OCI-LY1 (cell line): Measurements from ENCODE around the gene C13orf42.

Experiments
- CTCF ChIP-seq: fragments of 200-600 bp; sonication (generic), shearing (Covaris generic); IDR thresholded peaks from 2 replicates; pipeline ENCODE4 v1.5.1; 2017; ENCODE audit warnings: mild to moderate bottlenecking, antibody characterized with exemption, low read length, moderate library complexity, mixed read lengths
- EZH2 ChIP-seq: fragments of 200-600 bp; sonication (generic), shearing (Covaris generic); IDR thresholded peaks from 2 replicates; pipeline ENCODE4 v1.8.0; 2017; ENCODE audit warnings: borderline replicate concordance, mixed run types, mild to moderate bottlenecking, antibody characterized with exemption, low read length, moderate library complexity, mixed read lengths

DNA sequence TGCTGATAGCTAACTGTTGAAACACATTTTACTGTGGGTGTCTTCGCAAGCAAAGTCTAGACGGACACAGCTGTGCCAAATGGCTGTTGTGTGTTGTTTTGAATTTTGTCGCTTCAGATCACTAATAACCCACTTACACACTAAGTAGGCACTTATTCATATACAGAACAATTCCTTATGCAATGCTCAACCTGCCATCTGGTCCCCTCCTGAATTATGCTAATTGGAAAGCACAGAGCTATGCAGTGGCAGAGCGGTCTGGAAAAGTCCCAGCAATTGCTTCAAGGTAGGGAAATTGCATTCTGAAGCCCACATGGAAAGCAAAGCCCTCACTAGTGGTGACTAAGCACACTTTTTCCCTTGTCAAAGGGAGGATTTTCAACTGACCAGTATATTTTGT lies 69.9 kb downstream of the C13orf42 start:
- TF ChIP-seq CTCF (no peak), EZH2 (no peak)
